DND-41 (cell line): ENCODE measurements around the gene DNAH17.

Source experiments
- CTCF ChIP-seq: IDR thresholded peaks from 2 replicates; pipeline ENCODE4 v1.5.1; 2012; ENCODE audit warnings: borderline replicate concordance, low read length, moderate library complexity, mild to moderate bottlenecking; ENCODE audit not compliant: poor library complexity, severe bottlenecking; ENCODE audit errors: extremely low read depth
- EZH2 ChIP-seq: IDR thresholded peaks from 3 replicates; pipeline ENCODE4 v1.6.1; 2012; ENCODE audit warnings: borderline replicate concordance, low read depth, mild to moderate bottlenecking, moderate library complexity, low read length, inconsistent platforms; ENCODE audit not compliant: severe bottlenecking

- TF ChIP-seq CTCF (peak; percentile 31), EZH2 (no peak)
These were observed 186.8 kb downstream of the DNAH17 start for GRCh38 chr17:78390241-78391050.
